IMR-90 (cell line): ENCODE results near the gene GBF1. TPM values are rescaled to one million over a fixed set of nuclear protein-coding genes. Genes with fewer than 3 reads are reported as not detected.

Experiments
- ATAC-seq: fragments of 200-7000 bp; cut with Tn5 transposase; 2 replicates; pipeline ENCODE4 v1.9.1; 2020; ENCODE audit warnings: low read depth, mild to moderate bottlenecking, moderate library complexity
- BruUV-seq: library from RNA; stranded (reverse); fragments of 400-500 nt; replicated peaks from 2 replicates; lab custom pipeline; 2021; lab: Mats Ljungman, UMichigan
- CTCF ChIA-PET: fragments of 300-600 bp; formaldehyde crosslinking; extraction: SDS; loops from one replicate; lab custom pipeline; 2021; ENCODE audit warnings: antibody characterized with exemption; lab: Yijun Ruan, JAX
- POLR2A ChIA-PET: fragments of 300-600 bp; sonication (Branson Sonifier 250); formaldehyde crosslinking; loops from one replicate; lab custom pipeline; 2022; ENCODE audit warnings: antibody characterized with exemption; ENCODE audit not compliant: unreplicated experiment; lab: Charles Lee
- DNase-seq: peaks from one replicate; pipeline ENCODE4 v3.0.0; 2013
- H2AFZ ChIP-seq: replicated peaks from 2 replicates; pipeline ENCODE3; 2013; ENCODE audit warnings: low read length, mild to moderate bottlenecking; ENCODE audit not compliant: poor library complexity
- H2AK5ac ChIP-seq: 2 replicates; pipeline ENCODE4 v1.6.1; 2013; ENCODE audit warnings: low read depth, low read length, inconsistent platforms
- H2AK9ac ChIP-seq: replicated peaks from 2 replicates; pipeline ENCODE3; 2013; ENCODE audit warnings: mild to moderate bottlenecking, low read depth, low read length, moderate library complexity; ENCODE audit not compliant: poor library complexity
- H2BK120ac ChIP-seq: 2 replicates; pipeline ENCODE4 v1.6.1; 2013; ENCODE audit warnings: low read depth, low read length, inconsistent platforms
- H2BK15ac ChIP-seq: 3 replicates; pipeline ENCODE4 v1.6.1; 2013; ENCODE audit warnings: low read depth, low read length, inconsistent platforms
- H2BK20ac ChIP-seq: 2 replicates; pipeline ENCODE4 v1.6.1; 2013; ENCODE audit warnings: low read depth, mild to moderate bottlenecking, inconsistent platforms, low read length, moderate library complexity
- H2BK5ac ChIP-seq: 2 replicates; pipeline ENCODE4 v1.6.1; 2013; ENCODE audit warnings: mild to moderate bottlenecking, low read depth, low read length, inconsistent platforms; ENCODE audit not compliant: poor library complexity, severe bottlenecking
- H3K14ac ChIP-seq: replicated peaks from 2 replicates; pipeline ENCODE4 v1.6.1; 2013; ENCODE audit warnings: low read depth, low read length, inconsistent platforms
- H3K18ac ChIP-seq: 2 replicates; pipeline ENCODE4 v1.6.1; 2013; ENCODE audit warnings: low read depth, low read length, control low read depth
- H3K23ac ChIP-seq: 2 replicates; pipeline ENCODE4 v1.6.1; 2013; ENCODE audit warnings: low read depth, low read length, inconsistent platforms
- H3K27ac ChIP-seq: 2 replicates; pipeline ENCODE4 v1.5.1; 2013; ENCODE audit warnings: mild to moderate bottlenecking, control low read depth, low read length; ENCODE audit not compliant: insufficient read depth
- H3K27me3 ChIP-seq: 2 replicates; pipeline ENCODE4 v1.6.1; 2013; ENCODE audit warnings: low read length; ENCODE audit not compliant: control insufficient read depth, insufficient read depth
- H3K36me3 ChIP-seq: 2 replicates; pipeline ENCODE4 v1.6.1; 2013; ENCODE audit warnings: low read length, mixed read lengths; ENCODE audit not compliant: control insufficient read depth, insufficient read depth
- H3K4ac ChIP-seq: 2 replicates; pipeline ENCODE4 v1.6.1; 2013; ENCODE audit warnings: low read depth, low read length, inconsistent platforms
- H3K4me1 ChIP-seq: 2 replicates; pipeline ENCODE4 v1.6.1; 2013; ENCODE audit warnings: low read length, mixed read lengths; ENCODE audit not compliant: control insufficient read depth, insufficient read depth
- H3K4me2 ChIP-seq: 2 replicates; pipeline ENCODE4 v1.6.1; 2013; ENCODE audit warnings: low read depth, mild to moderate bottlenecking, control low read depth, low read length, moderate library complexity
- H3K4me3 ChIP-seq: 2 replicates; pipeline ENCODE4 v1.5.1; 2013; ENCODE audit warnings: low read depth, mild to moderate bottlenecking, control low read depth, low read length, moderate library complexity; ENCODE audit not compliant: insufficient read depth
- H3K56ac ChIP-seq: 2 replicates; pipeline ENCODE4 v1.6.1; 2013; ENCODE audit warnings: low read length, inconsistent platforms; ENCODE audit not compliant: insufficient read depth; ENCODE audit errors: extremely low read depth
- H3K79me1 ChIP-seq, 2 experiments: 2 replicates each; pipeline ENCODE4 v1.6.1; 2013; ENCODE audit warnings: low read length in 2 of 2, inconsistent platforms in 1 of 2, low read depth in 1 of 2
- H3K9ac ChIP-seq: 2 replicates; pipeline ENCODE4 v1.6.1; 2013; ENCODE audit warnings: low read depth, low read length, control low read depth
- H3K9me1 ChIP-seq: 2 replicates; pipeline ENCODE4 v1.6.1; 2013; ENCODE audit warnings: low read length, inconsistent platforms; ENCODE audit not compliant: insufficient read depth
- H3K9me3 ChIP-seq: 2 replicates; pipeline ENCODE4 v1.6.1; 2013; ENCODE audit warnings: low read length; ENCODE audit not compliant: control insufficient read depth, insufficient read depth
- H4K20me1 ChIP-seq: 2 replicates; pipeline ENCODE4 v1.6.1; 2013; ENCODE audit warnings: low read length, inconsistent platforms; ENCODE audit not compliant: insufficient read depth
- H4K5ac ChIP-seq: 2 replicates; pipeline ENCODE4 v1.6.1; 2013; ENCODE audit warnings: mild to moderate bottlenecking, low read depth, low read length, control low read depth
- H4K8ac ChIP-seq, 2 experiments: 2 replicates each; pipeline ENCODE4 v1.6.1; 2013; ENCODE audit warnings: low read depth in 2 of 2, low read length in 2 of 2, control low read depth in 1 of 2, inconsistent platforms in 1 of 2
- H4K91ac ChIP-seq: 2 replicates; pipeline ENCODE4 v1.6.1; 2013; ENCODE audit warnings: low read depth, low read length, inconsistent platforms; ENCODE audit not compliant: insufficient read depth
- BHLHE40 ChIP-seq: fragments of 150-350 bp; IDR thresholded peaks from 2 replicates; pipeline ENCODE4 v1.6.1; 2016; ENCODE audit warnings: mild to moderate bottlenecking, low read depth, low read length
- CEBPB ChIP-seq: IDR thresholded peaks from 2 replicates; pipeline ENCODE4 v1.6.1; 2012; ENCODE audit warnings: low read depth, low read length, improper control_type of control experiment
- CHD1 ChIP-seq: IDR thresholded peaks from 2 replicates; pipeline ENCODE4 v1.6.1; 2012; ENCODE audit warnings: low read depth, low read length, improper control_type of control experiment
- FOS ChIP-seq: fragments of 150-350 bp; IDR thresholded peaks from 2 replicates; pipeline ENCODE4 v1.6.1; 2016; ENCODE audit warnings: low read depth, low read length
- MAFK ChIP-seq: IDR thresholded peaks from 2 replicates; pipeline ENCODE4 v1.6.1; 2012; ENCODE audit warnings: low read depth, low read length, improper control_type of control experiment
- MAZ ChIP-seq: IDR thresholded peaks from 2 replicates; pipeline ENCODE4 v1.6.1; 2012; ENCODE audit warnings: low read depth, mild to moderate bottlenecking, low read length, improper control_type of control experiment, moderate library complexity, borderline replicate concordance
- MXI1 ChIP-seq: IDR thresholded peaks from 2 replicates; pipeline ENCODE4 v1.6.1; 2012; ENCODE audit warnings: low read depth, mild to moderate bottlenecking, low read length, moderate library complexity, borderline replicate concordance
- NFE2L2 ChIP-seq: fragments of 150-350 bp; IDR thresholded peaks from 2 replicates; pipeline ENCODE4 v1.6.1; 2016; ENCODE audit warnings: low read depth, mild to moderate bottlenecking, low read length
- POLR2A ChIP-seq: IDR thresholded peaks from 2 replicates; pipeline ENCODE4 v1.6.1; 2012; ENCODE audit warnings: mild to moderate bottlenecking, low read depth, low read length
- RAD21 ChIP-seq: IDR thresholded peaks from 2 replicates; pipeline ENCODE4 v1.6.1; 2012; ENCODE audit warnings: low read length, improper control_type of control experiment
- RCOR1 ChIP-seq: IDR thresholded peaks from 2 replicates; pipeline ENCODE4 v1.6.1; 2012; ENCODE audit warnings: mild to moderate bottlenecking, low read length, improper control_type of control experiment; ENCODE audit not compliant: insufficient replicate concordance
- RFX5 ChIP-seq: IDR thresholded peaks from 2 replicates; pipeline ENCODE4 v1.8.0; 2012; ENCODE audit warnings: low read depth, mild to moderate bottlenecking, low read length, moderate library complexity
- SMC3 ChIP-seq: fragments of 150-350 bp; IDR thresholded peaks from 2 replicates; pipeline ENCODE4 v1.6.1; 2016; ENCODE audit warnings: low read depth, mild to moderate bottlenecking, antibody characterized with exemption, low read length, moderate library complexity
- USF2 ChIP-seq: fragments of 150-350 bp; IDR thresholded peaks from 2 replicates; pipeline ENCODE4 v1.6.1; 2017; ENCODE audit warnings: mild to moderate bottlenecking, antibody characterized with exemption, low read length, low read depth
- WGBS, 2 experiments: methylation state at CpG; one replicate each; pipeline versions ENCODE4 v1.1.5 to v1.1.7; 2013; ENCODE audit warnings: missing lambda C conversion rate in 2 of 2; ENCODE audit not compliant: insufficient read length in 1 of 2; ENCODE audit errors: extremely low coverage in 2 of 2; 5-methylcytosine and 5-hydroxymethylcytosine counted together
- dilution Hi-C: fragments of 300-500 bp; cut with HindIII; formaldehyde crosslinking; loops from one replicate; pipeline ENCODE4 v1.14.3; 2018; ENCODE audit warnings: low sequenced_read_pairs; ENCODE audit not compliant: unreplicated experiment
- in situ Hi-C: fragments of 300-500 bp; cut with MboI; formaldehyde crosslinking; loops from 3 replicates; pipeline ENCODE4 v1.14.3; 2019; ENCODE audit warnings: low sequenced_read_pairs, inconsistent platforms, mixed read lengths
- intact Hi-C: fragments of 100-400 bp; cut with micrococcal nuclease; formaldehyde crosslinking; loops from 2 replicates; pipeline ENCODE4 v1.10.0; 2022
- polyA plus RNA-seq, 3 experiments: library from polyadenylated mRNA; depleted of rRNA; stranded (reverse); fragments of >200 nt; gene quantifications; 2 replicates each; pipeline ENCODE4 v1.2.3, GENCODE V29; 2012; ENCODE audit warnings: low replicate concordance in 1 of 3
- total RNA-seq: library from RNA; depleted of rRNA; stranded (reverse); fragments of >200 nt; gene quantifications from 2 replicates; pipeline ENCODE4 v1.2.3, GENCODE V29; 2012
- TF ChIP-seq, protein P1 (sequence below): conservative IDR thresholded peaks from 2 replicates; pipeline ENCODE4 v1.5.1; 2012; ENCODE audit warnings: mild to moderate bottlenecking, low read depth, low read length, improper control_type of control experiment
- TF ChIP-seq, protein P2 (sequence below): fragments of 150-350 bp; IDR thresholded peaks from 2 replicates; pipeline ENCODE4 v1.6.1; 2016; ENCODE audit warnings: low read depth, mild to moderate bottlenecking, low read length, moderate library complexity, borderline replicate concordance

GBF1 gene
- total and polyA plus RNA-seq, 2 of the 4 experiments (the other 2 are of a cell fraction), result 38.7 to 40.1 TPM

DNA sequence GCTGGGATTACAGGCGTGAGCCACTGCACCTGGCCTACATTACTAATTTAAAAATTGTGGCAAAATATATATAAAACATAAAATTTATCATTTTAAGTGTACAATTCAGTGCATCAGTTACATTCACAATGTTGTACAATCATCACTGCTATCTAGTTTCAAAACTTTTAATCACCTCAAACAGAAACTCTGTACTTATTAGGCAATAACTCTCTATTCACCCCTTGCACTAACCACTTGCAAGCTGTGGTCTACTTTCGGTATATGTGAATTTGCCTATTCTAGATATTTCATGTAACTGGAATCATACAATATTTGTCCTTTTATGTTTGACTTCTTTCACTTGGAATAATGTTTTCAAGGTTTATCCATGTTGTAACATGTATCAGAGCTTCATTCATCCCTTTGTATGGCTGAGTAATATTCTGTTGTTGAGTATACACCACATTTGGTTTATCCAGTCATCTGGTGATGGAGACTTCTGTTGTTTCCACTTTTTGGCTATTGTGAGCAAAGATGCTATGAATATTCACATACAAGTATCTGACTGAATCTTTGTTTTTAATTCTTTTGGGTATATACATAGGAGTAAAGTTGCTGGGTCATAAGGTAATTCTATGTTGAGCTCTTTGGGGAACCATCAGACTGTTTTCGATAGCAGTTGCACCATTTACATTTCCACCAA, 33.6 kb upstream of the GBF1 start:
- in situ Hi-C loops (no loop called here), intact Hi-C loops (no loop called here), dilution Hi-C loops (no loop called here)
- no TSS peak for BruUV-seq
- DNase-seq, result no peak
- Histone ChIP-seq H3K9me1 (no peaks in the 10 kb centered on the region), H2AK5ac (no peak overlapping the region), H3K56ac (no peak overlapping the region), H2BK20ac (no peak overlapping the region), H3K9me3 (no peaks in the 10 kb centered on the region), H3K9ac (no peak overlapping the region), H3K27ac (no peak overlapping the region), H3K23ac (no peak overlapping the region), H3K4me1 (peaks cover 6% of the 10 kb centered on the region; the same call in 1 of the 2 replicates), H4K20me1 (no peaks in the 10 kb centered on the region), H3K4me2 (no peak overlapping the region), H3K79me1 (no peaks in the 10 kb centered on the region), H2BK5ac (no peak overlapping the region), H4K8ac (no peak overlapping the region), H3K36me3 (no peaks in the 10 kb centered on the region), H3K4me3 (no peak overlapping the region), H4K5ac (no peak overlapping the region), H4K91ac (no peak overlapping the region), H3K4ac (no peak overlapping the region), H2BK120ac (no peak overlapping the region), H2AK9ac (no peak overlapping the region), H3K27me3 (no peaks in the 10 kb centered on the region; the same call in 1 of the 2 replicates), H3K14ac (no peak overlapping the region), H2BK15ac (no peak overlapping the region), H2AFZ (no peak overlapping the region), H3K18ac (no peak overlapping the region)
- CTCF ChIA-PET, result interaction anchor here (1.5 kb wide), 1 partner anchor 42 kb away, joined by 3 read pairs; no protein-coding TSS in a partner anchor
- ATAC-seq, result no peak
- POLR2A ChIA-PET, result no interaction called here
- no CpG with 5 or more reads among the region's 3 CpGs for WGBS, 2 experiments
- no peak for TF ChIP-seq RFX5
- TF ChIP-seq RAD21, result no peak
- TF ChIP-seq MAZ, result no peak
- TF ChIP-seq NFE2L2, result no peak
- TF ChIP-seq CHD1, result no peak
- TF ChIP-seq CEBPB, result no peak
- TF ChIP-seq FOS, result no peak
- no peak for TF ChIP-seq MXI1
- no peak for TF ChIP-seq SMC3
- TF ChIP-seq MAFK, result no peak
- TF ChIP-seq, protein P1, sequence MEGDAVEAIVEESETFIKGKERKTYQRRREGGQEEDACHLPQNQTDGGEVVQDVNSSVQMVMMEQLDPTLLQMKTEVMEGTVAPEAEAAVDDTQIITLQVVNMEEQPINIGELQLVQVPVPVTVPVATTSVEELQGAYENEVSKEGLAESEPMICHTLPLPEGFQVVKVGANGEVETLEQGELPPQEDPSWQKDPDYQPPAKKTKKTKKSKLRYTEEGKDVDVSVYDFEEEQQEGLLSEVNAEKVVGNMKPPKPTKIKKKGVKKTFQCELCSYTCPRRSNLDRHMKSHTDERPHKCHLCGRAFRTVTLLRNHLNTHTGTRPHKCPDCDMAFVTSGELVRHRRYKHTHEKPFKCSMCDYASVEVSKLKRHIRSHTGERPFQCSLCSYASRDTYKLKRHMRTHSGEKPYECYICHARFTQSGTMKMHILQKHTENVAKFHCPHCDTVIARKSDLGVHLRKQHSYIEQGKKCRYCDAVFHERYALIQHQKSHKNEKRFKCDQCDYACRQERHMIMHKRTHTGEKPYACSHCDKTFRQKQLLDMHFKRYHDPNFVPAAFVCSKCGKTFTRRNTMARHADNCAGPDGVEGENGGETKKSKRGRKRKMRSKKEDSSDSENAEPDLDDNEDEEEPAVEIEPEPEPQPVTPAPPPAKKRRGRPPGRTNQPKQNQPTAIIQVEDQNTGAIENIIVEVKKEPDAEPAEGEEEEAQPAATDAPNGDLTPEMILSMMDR, result no peak
- no peak for TF ChIP-seq POLR2A
- no peak for TF ChIP-seq USF2
- TF ChIP-seq RCOR1, result no peak
- no peak for TF ChIP-seq BHLHE40
- TF ChIP-seq, protein P2, sequence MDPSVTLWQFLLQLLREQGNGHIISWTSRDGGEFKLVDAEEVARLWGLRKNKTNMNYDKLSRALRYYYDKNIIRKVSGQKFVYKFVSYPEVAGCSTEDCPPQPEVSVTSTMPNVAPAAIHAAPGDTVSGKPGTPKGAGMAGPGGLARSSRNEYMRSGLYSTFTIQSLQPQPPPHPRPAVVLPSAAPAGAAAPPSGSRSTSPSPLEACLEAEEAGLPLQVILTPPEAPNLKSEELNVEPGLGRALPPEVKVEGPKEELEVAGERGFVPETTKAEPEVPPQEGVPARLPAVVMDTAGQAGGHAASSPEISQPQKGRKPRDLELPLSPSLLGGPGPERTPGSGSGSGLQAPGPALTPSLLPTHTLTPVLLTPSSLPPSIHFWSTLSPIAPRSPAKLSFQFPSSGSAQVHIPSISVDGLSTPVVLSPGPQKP, result no peak
